Measurements from ENCODE around the gene WASHC4. TPM values are rescaled to one million over a fixed set of nuclear protein-coding genes. Genes with fewer than 3 reads are reported as not detected.
"Not testable (repeated sequence)": the region's sequence is repeated elsewhere in the genome, so short reads cannot be mapped to it uniquely, and the experiment has no call there.

Gene WASHC4
- total and polyA plus RNA-seq, 2 experiments from 2014 or later: 75.7 to 83.0 TPM

- no peak for TF ChIP-seq REST (IDR thresholded peaks at IDR 0.05; ENCODE audit: unreplicated experiment)
- TF ChIP-seq ETS1 (IDR thresholded peaks at IDR 0.05): no peak
Observed at GRCh38 chr12:105092336-105092735, 15.2 kb upstream of the WASHC4 start (continued).

- H2AFZ ChIP-seq; H3K4me2 ChIP-seq; H3K4me3 ChIP-seq; H3K27me3 Mint-ChIP-seq (ENCODE audit: insufficient read depth, low read depth, poor library complexity); H3K4me3 Mint-ChIP-seq; ATAC-seq; H3K79me2 ChIP-seq (replicated peaks; ENCODE audit: insufficient read depth); H4K20me1 ChIP-seq (replicated peaks; ENCODE audit: insufficient read depth); H3K27ac ChIP-seq (ENCODE audit: low read depth); H3K27ac Mint-ChIP-seq; H3K27me3 ChIP-seq (ENCODE audit: insufficient read depth); H3K36me3 ChIP-seq (ENCODE audit: insufficient read depth); H3K9me2 ChIP-seq (ENCODE audit: insufficient read depth): not testable (repeated sequence)
- Mint-ChIP-seq H3K36me3 (ENCODE audit: low read depth) (peaks cover 47% of the 10 kb centered on the region), H3K4me1 (peaks cover 26% of the 10 kb centered on the region), H3K9me3 (peaks cover 51% of the 10 kb centered on the region)
- Histone ChIP-seq H3K4me1 (ENCODE audit: insufficient read depth) (peaks cover 19% of the 10 kb centered on the region), H3F3A (replicated peaks; ENCODE audit: low read depth) (peaks cover 12% of the 10 kb centered on the region; the same call in 1 of the 2 replicates)
- peak; percentile 52 for DNase-seq (ENCODE audit: low spot score)
Observed at GRCh38 chr12:105095338-105095737, 12.2 kb upstream of the WASHC4 start.

- DNase-seq (ENCODE audit: low spot score): no peak
- Histone ChIP-seq H3K4me2 (no peak overlapping the region), H3K4me1 (ENCODE audit: insufficient read depth) (no peaks in the 10 kb centered on the region), H4K20me1 (replicated peaks; ENCODE audit: insufficient read depth) (no peaks in the 10 kb centered on the region), H3K27me3 (ENCODE audit: insufficient read depth) (no peaks in the 10 kb centered on the region), H3K9me2 (ENCODE audit: insufficient read depth) (no peaks in the 10 kb centered on the region), H3K27ac (ENCODE audit: low read depth) (no peak overlapping the region), H3F3A (replicated peaks; ENCODE audit: low read depth) (no peaks in the 10 kb centered on the region), H3K4me3 (no peak overlapping the region), H3K79me2 (replicated peaks; ENCODE audit: insufficient read depth) (no peaks in the 10 kb centered on the region), H3K36me3 (ENCODE audit: insufficient read depth) (no peaks in the 10 kb centered on the region), H2AFZ (peak overlapping the region; percentile 21; the same call in 1 of the 2 replicates)
- H3K4me1 Mint-ChIP-seq: peaks cover 7% of the 10 kb centered on the region; the same call in 2 of the 3 replicates
- no peak overlapping the region for H3K4me3 Mint-ChIP-seq
- H3K36me3 Mint-ChIP-seq (ENCODE audit: low read depth): peaks cover 34% of the 10 kb centered on the region; the same call in 2 of the 3 replicates
- H3K27ac Mint-ChIP-seq: no peak overlapping the region
- peaks cover 2% of the 10 kb centered on the region for H3K27me3 Mint-ChIP-seq (ENCODE audit: insufficient read depth, low read depth, poor library complexity)
- peaks cover 39% of the 10 kb centered on the region for H3K9me3 Mint-ChIP-seq
- ATAC-seq: no peak
- no peak for TF ChIP-seq REST (IDR thresholded peaks at IDR 0.05; ENCODE audit: unreplicated experiment)
- TF ChIP-seq ZNF331 (CRISPR knock-in tag; IDR thresholded peaks at IDR 0.05; ENCODE audit: low read depth): no peak
- TF ChIP-seq CTCF (conservative IDR thresholded peaks at IDR 0.05; ENCODE audit: low read depth in 2 of 2): no peak
- TF ChIP-seq NANOG (IDR thresholded peaks at IDR 0.05; ENCODE audit: borderline replicate concordance): no peak
- no peak for TF ChIP-seq JUNB (IDR thresholded peaks at IDR 0.05; ENCODE audit: unreplicated experiment)
- TF ChIP-seq EZH2 (IDR thresholded peaks at IDR 0.05; ENCODE audit: low read depth, unreplicated experiment): no peak
Observed at GRCh38 chr12:105099356-105099755, 8.2 kb upstream of the WASHC4 start.

Measured in GM23338 (cell line).